Skeletal muscle tissue (tissue), 4 donors: ENCODE measurements around the gene IRF4. TPM values are rescaled to one million over a fixed set of nuclear protein-coding genes. Genes with fewer than 3 reads are reported as not detected.

Experiments used
- H3K27ac ChIP-seq: one replicate; pipeline ENCODE4 v1.7.0; 2013; ENCODE audit warnings: mild to moderate bottlenecking, low read depth, low read length, inconsistent platforms
- H3K27me3 ChIP-seq, 3 donors: one replicate each; pipeline ENCODE4 v1.7.0; 2013; ENCODE audit warnings: low read length in 3 of 3; ENCODE audit not compliant: control insufficient read depth in 3 of 3, insufficient read depth in 3 of 3
- H3K36me3 ChIP-seq, 3 donors: one replicate each; pipeline ENCODE4 v1.7.0; 2013; ENCODE audit warnings: low read length in 3 of 3; ENCODE audit not compliant: control insufficient read depth in 3 of 3, insufficient read depth in 3 of 3
- H3K4me1 ChIP-seq, 3 donors: one replicate each; pipeline ENCODE4 v1.7.0; 2013; ENCODE audit warnings: low read length in 3 of 3, mild to moderate bottlenecking in 3 of 3; ENCODE audit not compliant: control insufficient read depth in 3 of 3, insufficient read depth in 3 of 3
- H3K4me3 ChIP-seq, 3 donors: one replicate each; pipeline ENCODE4 v1.7.0; 2013; ENCODE audit warnings: low read length in 3 of 3
- H3K9ac ChIP-seq, 3 donors: one replicate each; pipeline ENCODE4 v1.7.0; 2013; ENCODE audit warnings: low read length in 3 of 3, mild to moderate bottlenecking in 3 of 3, moderate library complexity in 2 of 3, low read depth in 1 of 3
- H3K9me3 ChIP-seq, 3 donors: one replicate each; pipeline ENCODE4 v1.7.0; 2013; ENCODE audit warnings: low read length in 3 of 3; ENCODE audit not compliant: control insufficient read depth in 3 of 3
- total RNA-seq: library from RNA; depleted of rRNA; stranded (reverse); fragments of >200 nt; gene quantifications from one replicate; pipeline ENCODE4 v1.2.3, GENCODE V29; 2014
- donor health status: Osteomylitis.

The IRF4 gene
- total RNA-seq, 1 donor from 2014 or later: 3.1 TPM

- Histone ChIP-seq H3K9ac (no peak overlapping the region), H3K9me3 (no peaks in the 10 kb centered on the region), H3K27ac (no peak overlapping the region), H3K36me3 (no peaks in the 10 kb centered on the region), H3K27me3 (peaks cover 30 to 51% (median 49%) of the 10 kb centered on the region in 3 donors), H3K4me1 (peaks cover 0 to 13% (median 0%) of the 10 kb centered on the region in 3 donors), H3K4me3 (no peak overlapping the region)
Observed at GRCh38 chr6:397604-398003, 6.1 kb downstream of the IRF4 start.

- peaks cover 0 to 9% (median 0%) of the 10 kb centered on the region in 3 donors for H3K4me1 ChIP-seq
Observed at GRCh38 chr6:398065-398464, 6.5 kb downstream of the IRF4 start.

GRCh38 chr6:398558-399078, 7.1 kb downstream of the IRF4 start:
- Histone ChIP-seq H3K27ac (no peak overlapping the region), H3K9ac (no peak overlapping the region), H3K9me3 (no peaks in the 10 kb centered on the region), H3K4me3 (no peak overlapping the region), H3K4me1 (peaks cover 0 to 6% (median 0%) of the 10 kb centered on the region in 3 donors), H3K36me3 (no peaks in the 10 kb centered on the region), H3K27me3 (peaks cover 27 to 50% (median 46%) of the 10 kb centered on the region in 3 donors)

More at GRCh38 chr6:398065-398464, 6.5 kb downstream of the IRF4 start:
- H3K4me3 ChIP-seq: no peak overlapping the region
- H3K27me3 ChIP-seq: peaks cover 26 to 50% (median 48%) of the 10 kb centered on the region in 3 donors
- H3K36me3 ChIP-seq: no peaks in the 10 kb centered on the region
- H3K9ac ChIP-seq: no peak overlapping the region
- H3K27ac ChIP-seq: no peak overlapping the region
- no peaks in the 10 kb centered on the region for H3K9me3 ChIP-seq

GRCh38 chr6:399785-400534, 8.4 kb downstream of the IRF4 start:
- no peak overlapping the region for H3K4me3 ChIP-seq
- no peaks in the 10 kb centered on the region for H3K36me3 ChIP-seq
- no peak overlapping the region for H3K9ac ChIP-seq
- H3K27me3 ChIP-seq: peaks cover 14 to 39% (median 34%) of the 10 kb centered on the region in 3 donors
- H3K4me1 ChIP-seq: no peaks in the 10 kb centered on the region
- H3K9me3 ChIP-seq: no peaks in the 10 kb centered on the region
- H3K27ac ChIP-seq: no peak overlapping the region

GRCh38 chr6:400815-401214, 9.3 kb downstream of the IRF4 start:
- Histone ChIP-seq H3K27ac (no peak overlapping the region), H3K4me3 (no peak overlapping the region), H3K27me3 (peaks cover 10 to 36% (median 31%) of the 10 kb centered on the region in 3 donors), H3K9ac (no peak overlapping the region), H3K9me3 (no peaks in the 10 kb centered on the region), H3K36me3 (no peaks in the 10 kb centered on the region), H3K4me1 (no peaks in the 10 kb centered on the region)

- H3K9ac ChIP-seq: no peak overlapping the region
- H3K9me3 ChIP-seq: no peaks in the 10 kb centered on the region
- H3K27ac ChIP-seq: no peak overlapping the region
- no peaks in the 10 kb centered on the region for H3K4me1 ChIP-seq
- peaks cover 5 to 32% (median 29%) of the 10 kb centered on the region in 3 donors for H3K27me3 ChIP-seq
- no peaks in the 10 kb centered on the region for H3K36me3 ChIP-seq
- H3K4me3 ChIP-seq: no peak overlapping the region
Observed at GRCh38 chr6:401239-401993, 9.9 kb downstream of the IRF4 start.

- Histone ChIP-seq H3K4me1 (no peaks in the 10 kb centered on the region), H3K9me3 (no peaks in the 10 kb centered on the region), H3K36me3 (no peaks in the 10 kb centered on the region), H3K27ac (no peak overlapping the region), H3K9ac (no peak overlapping the region), H3K4me3 (no peak overlapping the region), H3K27me3 (peaks cover 5 to 30% (median 25%) of the 10 kb centered on the region in 3 donors)
Observed at GRCh38 chr6:401994-402640, 10.6 kb downstream of the IRF4 start.

- H3K9ac ChIP-seq: no peak overlapping the region
- no peaks in the 10 kb centered on the region for H3K9me3 ChIP-seq
- no peaks in the 10 kb centered on the region for H3K4me1 ChIP-seq
- no peak overlapping the region for H3K27ac ChIP-seq
- peaks cover 5 to 21% (median 18%) of the 10 kb centered on the region in 3 donors for H3K27me3 ChIP-seq
- H3K4me3 ChIP-seq: no peak overlapping the region
- H3K36me3 ChIP-seq: no peaks in the 10 kb centered on the region
Observed at GRCh38 chr6:402901-403658, 11.5 kb downstream of the IRF4 start.
